Ovary (tissue), 3 donors: ENCODE measurements around the gene PTPN2.

Experiments used
- CTCF ChIP-seq, 3 donors: fragments of 450-650 bp in 2 of 3; fragments of 200-600 bp in 1 of 3; IDR thresholded peaks; one replicate each; pipeline versions ENCODE4 v1.5.1 to v1.8.0; 2016 to 2022; ENCODE audit warnings: antibody characterized with exemption in 3 of 3, mild to moderate bottlenecking in 1 of 3
- POLR2A ChIP-seq: fragments of 450-650 bp; IDR thresholded peaks from one replicate; pipeline ENCODE4 v1.6.1; 2017; ENCODE audit warnings: antibody characterized with exemption, mild to moderate bottlenecking, moderate library complexity
- donor health status: DM: no; HTN: no; CAD: no.

GRCh38 chr18:12811191-12811950, 72.7 kb downstream of the PTPN2 start:
- no peak for TF ChIP-seq CTCF (IDR thresholded peaks at IDR 0.05)
- no peak for TF ChIP-seq POLR2A
